Hematopoietic multipotent progenitor cell treated with erythropoietin and hydrocortisone succinate and interleukin-3 and kit ligand, for 4 days (in vitro differentiated cells): Measurements from ENCODE around the gene CFAP221.

Experiments
- DNase-seq: peaks from one replicate; pipeline ENCODE4 v3.0.0-alpha.2; 2015

The CFAP221 gene

GRCh38 chr2:119702918-119703401, 158.7 kb downstream of the CFAP221 start:
- DNase-seq, result peak; percentile 84

GRCh38 chr2:119703526-119703925, 159.3 kb downstream of the CFAP221 start:
- DNase-seq, result no peak

- DNase-seq, result no peak
Observed at GRCh38 chr2:119704670-119705120, 160.4 kb downstream of the CFAP221 start.

DNA sequence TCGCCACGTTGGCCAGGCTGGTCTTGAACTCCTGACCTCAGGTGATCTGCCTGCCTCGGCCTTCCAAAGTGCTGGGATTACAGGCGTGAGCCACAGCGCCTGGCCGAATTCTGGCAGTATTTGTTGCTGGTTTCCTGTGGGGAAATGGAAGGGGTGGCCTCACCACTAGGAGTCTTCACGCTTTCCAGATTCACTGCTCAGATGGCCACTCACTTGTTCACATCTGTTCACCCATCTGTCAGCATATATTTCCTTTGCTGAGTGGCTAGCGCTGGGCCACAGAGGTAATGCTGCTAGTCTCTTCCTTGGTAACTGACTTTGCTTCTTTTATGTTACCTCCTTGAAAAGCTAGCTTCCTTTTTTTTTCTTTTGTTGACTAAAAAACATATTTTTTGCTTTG, 162.0 kb downstream of the CFAP221 start:
- peak; percentile 24 for DNase-seq
